Peyer's patch (tissue), 4 donors: ENCODE data around the gene PELI2.

ENCODE experiments used
- POLR2A ChIP-seq, 2 donors: fragments of 450-650 bp; IDR thresholded peaks; one replicate each; pipeline ENCODE4 v1.5.1; 2017; ENCODE audit warnings: antibody characterized with exemption in 2 of 2, mild to moderate bottlenecking in 2 of 2, moderate library complexity in 2 of 2
- TF ChIP-seq, protein P1 (sequence below), 6 experiments: fragments of 450-650 bp in 4 of 6; fragments of 200-600 bp in 2 of 6; sonication (generic) in 1 of 6; IDR thresholded peaks; one replicate each; pipeline ENCODE4 v1.5.1; 2017 to 2019; ENCODE audit warnings: antibody characterized with exemption in 6 of 6, mild to moderate bottlenecking in 3 of 6, moderate library complexity in 1 of 6

- TF ChIP-seq, protein P1, sequence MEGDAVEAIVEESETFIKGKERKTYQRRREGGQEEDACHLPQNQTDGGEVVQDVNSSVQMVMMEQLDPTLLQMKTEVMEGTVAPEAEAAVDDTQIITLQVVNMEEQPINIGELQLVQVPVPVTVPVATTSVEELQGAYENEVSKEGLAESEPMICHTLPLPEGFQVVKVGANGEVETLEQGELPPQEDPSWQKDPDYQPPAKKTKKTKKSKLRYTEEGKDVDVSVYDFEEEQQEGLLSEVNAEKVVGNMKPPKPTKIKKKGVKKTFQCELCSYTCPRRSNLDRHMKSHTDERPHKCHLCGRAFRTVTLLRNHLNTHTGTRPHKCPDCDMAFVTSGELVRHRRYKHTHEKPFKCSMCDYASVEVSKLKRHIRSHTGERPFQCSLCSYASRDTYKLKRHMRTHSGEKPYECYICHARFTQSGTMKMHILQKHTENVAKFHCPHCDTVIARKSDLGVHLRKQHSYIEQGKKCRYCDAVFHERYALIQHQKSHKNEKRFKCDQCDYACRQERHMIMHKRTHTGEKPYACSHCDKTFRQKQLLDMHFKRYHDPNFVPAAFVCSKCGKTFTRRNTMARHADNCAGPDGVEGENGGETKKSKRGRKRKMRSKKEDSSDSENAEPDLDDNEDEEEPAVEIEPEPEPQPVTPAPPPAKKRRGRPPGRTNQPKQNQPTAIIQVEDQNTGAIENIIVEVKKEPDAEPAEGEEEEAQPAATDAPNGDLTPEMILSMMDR (IDR thresholded peaks at IDR 0.05), result no peak
- no peak for TF ChIP-seq POLR2A (IDR thresholded peaks at IDR 0.05)
Measured at GRCh38 chr14:56112781-56113180, 5.4 kb upstream of the PELI2 start.
